Activated B cell treated with CpG ODN at 0.5 μM for 24 hours (primary cell): Measurements from ENCODE around the gene DRAXIN. TPM values are rescaled to one million over a fixed set of nuclear protein-coding genes. Genes with fewer than 3 reads are reported as not detected.

ENCODE experiments used
- ATAC-seq: fragments of 200-7000 bp; cut with Tn5 transposase; one replicate; pipeline ENCODE4 v1.10.0; 2021; ENCODE audit warnings: low read depth, mild to moderate bottlenecking, moderate library complexity
- CTCF ChIA-PET: fragments of 350-600 bp; sonication (Branson Sonifier 250); formaldehyde crosslinking; loops from one replicate; lab custom pipeline; 2021; ENCODE audit warnings: antibody characterized with exemption; lab: Charles Lee
- POLR2A ChIA-PET: fragments of 350-600 bp; sonication (Branson Sonifier 250); formaldehyde crosslinking; loops from one replicate; lab custom pipeline; 2021; ENCODE audit warnings: antibody characterized with exemption; lab: Charles Lee
- DNase-seq: peaks from one replicate; pipeline ENCODE4 v3.0.0; 2022
- H3K27ac Mint-ChIP-seq: one replicate; pipeline ENCODE4 v1.8.0; 2020; ENCODE audit warnings: mixed read lengths
- H3K27me3 Mint-ChIP-seq: one replicate; pipeline ENCODE4 v1.8.0; 2021; ENCODE audit warnings: mixed read lengths
- H3K36me3 Mint-ChIP-seq: one replicate; pipeline ENCODE4 v1.8.0; 2021; ENCODE audit warnings: low read depth, mixed read lengths
- H3K4me1 Mint-ChIP-seq: one replicate; pipeline ENCODE4 v1.8.0; 2021; ENCODE audit warnings: mixed read lengths
- H3K4me3 Mint-ChIP-seq: one replicate; pipeline ENCODE4 v1.8.0; 2020; ENCODE audit warnings: mild to moderate bottlenecking, mixed read lengths
- H3K9me3 Mint-ChIP-seq: one replicate; pipeline ENCODE4 v1.8.0; 2020; ENCODE audit warnings: mixed read lengths
- intact Hi-C: fragments of 100-400 bp; cut with micrococcal nuclease; formaldehyde crosslinking; loops from one replicate; pipeline ENCODE4 v1.15.1; 2024
- total RNA-seq: library from RNA; stranded (reverse); gene quantifications from 2 replicates; pipeline ENCODE4 v1.2.3, GENCODE V29; 2022
- TF ChIP-seq, protein P1 (sequence below): fragments of 200-600 bp; IDR thresholded peaks from one replicate; pipeline ENCODE4 v1.8.0; 2022; ENCODE audit warnings: antibody characterized with exemption, mild to moderate bottlenecking

DRAXIN gene
- total RNA-seq, 1 donor from 2014 or later = 0.18 TPM

DNA sequence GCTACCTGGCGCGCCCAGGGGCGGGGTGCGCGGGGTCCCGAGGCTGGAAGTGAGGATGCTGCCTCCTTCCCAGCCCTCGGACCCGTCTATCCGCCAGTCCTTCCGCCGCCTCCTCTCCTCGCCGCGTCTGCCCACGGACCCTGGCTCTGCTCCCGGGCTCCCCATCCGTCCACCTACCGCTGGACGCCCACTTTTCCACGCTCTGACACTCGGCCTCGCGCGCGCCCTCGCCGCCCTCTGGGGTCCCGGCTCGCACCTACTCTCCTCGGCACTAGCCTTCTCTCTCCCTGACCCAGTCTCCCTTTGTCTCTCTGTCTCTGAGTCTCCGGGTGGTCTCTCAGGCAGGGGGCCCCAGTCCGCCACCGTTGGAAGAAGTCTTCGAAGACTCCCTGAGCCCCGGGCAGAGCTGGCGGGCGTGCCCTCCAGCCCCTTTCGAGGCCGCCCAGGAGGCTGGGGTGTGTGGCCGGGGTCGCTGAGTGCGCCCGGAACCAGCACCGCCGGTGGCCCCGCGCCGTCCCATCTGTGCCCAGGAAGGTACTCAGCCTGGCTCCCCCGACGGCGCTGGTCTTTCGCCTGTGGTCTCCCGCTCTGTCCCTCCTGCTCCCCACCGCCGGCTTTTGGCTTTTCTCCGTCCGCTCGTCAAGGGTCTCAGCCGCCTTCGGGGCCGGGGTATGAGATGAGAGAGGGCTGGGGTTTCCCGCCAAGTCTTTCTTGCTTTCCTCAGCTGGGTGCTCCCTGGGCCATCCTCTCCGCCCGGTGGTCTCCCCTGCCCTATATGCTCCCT is 610 bp downstream of the DRAXIN start:
- H3K4me3 Mint-ChIP-seq = peak overlapping the region; percentile 61
- ChIA-PET POLR2A (interaction anchor here (0.8 kb wide), 1 partner anchor 11 kb away, joined by 3 read pairs; no protein-coding TSS in a partner anchor), CTCF (no interaction called here)
- TF ChIP-seq, protein P1, sequence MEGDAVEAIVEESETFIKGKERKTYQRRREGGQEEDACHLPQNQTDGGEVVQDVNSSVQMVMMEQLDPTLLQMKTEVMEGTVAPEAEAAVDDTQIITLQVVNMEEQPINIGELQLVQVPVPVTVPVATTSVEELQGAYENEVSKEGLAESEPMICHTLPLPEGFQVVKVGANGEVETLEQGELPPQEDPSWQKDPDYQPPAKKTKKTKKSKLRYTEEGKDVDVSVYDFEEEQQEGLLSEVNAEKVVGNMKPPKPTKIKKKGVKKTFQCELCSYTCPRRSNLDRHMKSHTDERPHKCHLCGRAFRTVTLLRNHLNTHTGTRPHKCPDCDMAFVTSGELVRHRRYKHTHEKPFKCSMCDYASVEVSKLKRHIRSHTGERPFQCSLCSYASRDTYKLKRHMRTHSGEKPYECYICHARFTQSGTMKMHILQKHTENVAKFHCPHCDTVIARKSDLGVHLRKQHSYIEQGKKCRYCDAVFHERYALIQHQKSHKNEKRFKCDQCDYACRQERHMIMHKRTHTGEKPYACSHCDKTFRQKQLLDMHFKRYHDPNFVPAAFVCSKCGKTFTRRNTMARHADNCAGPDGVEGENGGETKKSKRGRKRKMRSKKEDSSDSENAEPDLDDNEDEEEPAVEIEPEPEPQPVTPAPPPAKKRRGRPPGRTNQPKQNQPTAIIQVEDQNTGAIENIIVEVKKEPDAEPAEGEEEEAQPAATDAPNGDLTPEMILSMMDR = no peak
- H3K36me3 Mint-ChIP-seq = no peaks in the 10 kb centered on the region
- DNase-seq = no peak
- ATAC-seq = no peak
- H3K9me3 Mint-ChIP-seq = no peaks in the 10 kb centered on the region
- H3K27ac Mint-ChIP-seq = no peak overlapping the region
- H3K4me1 Mint-ChIP-seq = peaks cover 16% of the 10 kb centered on the region
- intact Hi-C loops = loop anchor here (2.0 kb wide), 1 partner anchor 27 kb away; no protein-coding TSS in a partner anchor
- H3K27me3 Mint-ChIP-seq = peaks cover 46% of the 10 kb centered on the region

DNA sequence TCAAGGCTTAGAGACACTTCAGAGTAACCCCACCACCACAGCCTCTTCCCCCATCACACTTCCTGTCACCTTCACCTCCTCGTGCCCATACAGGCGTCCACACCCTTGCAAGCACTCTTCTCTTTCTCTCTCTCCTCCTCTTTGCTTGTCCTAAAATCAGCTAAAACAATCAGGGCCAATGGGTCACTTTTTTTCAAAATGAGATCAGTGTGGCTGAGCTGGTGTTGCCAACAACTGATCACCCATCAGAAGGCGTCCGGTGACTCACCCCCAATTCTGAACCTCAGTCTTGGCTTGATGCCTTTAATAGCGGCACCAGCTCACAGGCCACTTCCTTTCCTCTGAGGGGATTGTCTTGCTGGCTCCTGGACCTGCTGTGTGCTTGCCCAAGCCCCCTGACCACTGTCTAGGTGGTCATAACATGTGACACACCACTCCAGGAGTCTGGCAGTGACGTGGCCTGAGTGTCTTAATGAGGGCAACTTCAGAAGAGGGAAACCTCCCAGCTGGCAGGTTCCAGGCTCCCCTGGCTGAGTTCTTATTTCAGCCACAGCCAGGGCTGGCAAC is 1.6 kb downstream of the DRAXIN start:
- intact Hi-C loops = no loop called here
- POLR2A ChIA-PET = no interaction called here

DNA sequence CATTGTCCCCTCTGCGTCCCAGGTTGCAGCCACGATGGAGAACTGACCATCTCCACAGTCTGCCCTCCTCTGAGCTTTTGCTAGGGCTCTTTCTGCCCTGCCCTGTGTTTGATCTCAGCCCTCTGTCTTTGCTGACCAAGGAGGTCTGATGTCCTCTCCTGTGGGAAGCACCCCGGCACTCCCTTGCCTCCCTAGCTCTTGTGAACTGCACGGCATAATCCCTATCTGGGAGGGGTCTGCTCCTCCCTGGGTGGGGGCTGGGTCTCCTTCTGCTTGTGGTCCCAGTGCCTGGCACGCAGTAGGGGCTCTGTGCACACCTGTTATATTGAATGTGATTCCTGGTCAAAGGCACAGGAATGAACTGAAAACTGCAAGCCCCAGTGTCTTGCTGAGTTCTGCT is 2.4 kb downstream of the DRAXIN start:
- intact Hi-C loops = no loop called here
- H3K36me3 Mint-ChIP-seq = no peaks in the 10 kb centered on the region
- ChIA-PET CTCF (no interaction called here), POLR2A (no interaction called here)
- no peak overlapping the region for H3K4me3 Mint-ChIP-seq
- H3K4me1 Mint-ChIP-seq = peaks cover 16% of the 10 kb centered on the region
- ATAC-seq (no peak), DNase-seq (no peak)
- TF ChIP-seq, protein P1 = no peak
- peaks cover 42% of the 10 kb centered on the region for H3K27me3 Mint-ChIP-seq
- no peaks in the 10 kb centered on the region for H3K9me3 Mint-ChIP-seq
- H3K27ac Mint-ChIP-seq = no peak overlapping the region

More for the DNA sequence above, 1.6 kb downstream of the DRAXIN start:
- Mint-ChIP-seq H3K4me1 (peaks cover 16% of the 10 kb centered on the region), H3K27ac (no peak overlapping the region), H3K36me3 (no peaks in the 10 kb centered on the region), H3K4me3 (peak overlapping the region; percentile 24), H3K27me3 (peaks cover 42% of the 10 kb centered on the region), H3K9me3 (no peaks in the 10 kb centered on the region)
- TF ChIP-seq, protein P1 = no peak
- ATAC-seq (peak; percentile 21), DNase-seq (no peak)
- CTCF ChIA-PET = no interaction called here

DNA sequence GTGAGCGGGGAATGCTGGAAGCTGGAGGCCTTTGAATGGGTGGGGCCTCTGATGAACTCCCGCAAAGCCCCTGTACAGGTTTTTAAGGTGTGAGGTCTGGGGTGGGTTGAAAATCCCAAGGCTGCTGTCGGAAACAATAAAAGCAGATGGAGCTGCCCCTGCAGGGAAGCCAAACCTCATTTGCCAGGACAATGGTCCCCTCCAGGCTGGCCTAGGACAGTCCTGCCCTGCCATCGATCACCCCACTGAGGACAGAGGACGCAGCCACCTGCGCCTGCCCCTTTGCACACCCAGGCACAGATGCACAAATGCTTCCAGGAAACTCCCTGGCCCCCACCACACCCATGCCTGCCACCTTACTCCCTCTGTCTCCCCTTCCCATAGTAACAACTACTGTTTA is 4.4 kb downstream of the DRAXIN start:
- Mint-ChIP-seq H3K36me3 (no peaks in the 10 kb centered on the region), H3K27ac (no peak overlapping the region), H3K27me3 (peaks cover 26% of the 10 kb centered on the region), H3K4me3 (no peak overlapping the region), H3K4me1 (peaks cover 10% of the 10 kb centered on the region), H3K9me3 (no peaks in the 10 kb centered on the region)
- ATAC-seq (no peak), DNase-seq (no peak)
- ChIA-PET CTCF (no interaction called here), POLR2A (no interaction called here)
- intact Hi-C loops = no loop called here
- TF ChIP-seq, protein P1 = no peak

DNA sequence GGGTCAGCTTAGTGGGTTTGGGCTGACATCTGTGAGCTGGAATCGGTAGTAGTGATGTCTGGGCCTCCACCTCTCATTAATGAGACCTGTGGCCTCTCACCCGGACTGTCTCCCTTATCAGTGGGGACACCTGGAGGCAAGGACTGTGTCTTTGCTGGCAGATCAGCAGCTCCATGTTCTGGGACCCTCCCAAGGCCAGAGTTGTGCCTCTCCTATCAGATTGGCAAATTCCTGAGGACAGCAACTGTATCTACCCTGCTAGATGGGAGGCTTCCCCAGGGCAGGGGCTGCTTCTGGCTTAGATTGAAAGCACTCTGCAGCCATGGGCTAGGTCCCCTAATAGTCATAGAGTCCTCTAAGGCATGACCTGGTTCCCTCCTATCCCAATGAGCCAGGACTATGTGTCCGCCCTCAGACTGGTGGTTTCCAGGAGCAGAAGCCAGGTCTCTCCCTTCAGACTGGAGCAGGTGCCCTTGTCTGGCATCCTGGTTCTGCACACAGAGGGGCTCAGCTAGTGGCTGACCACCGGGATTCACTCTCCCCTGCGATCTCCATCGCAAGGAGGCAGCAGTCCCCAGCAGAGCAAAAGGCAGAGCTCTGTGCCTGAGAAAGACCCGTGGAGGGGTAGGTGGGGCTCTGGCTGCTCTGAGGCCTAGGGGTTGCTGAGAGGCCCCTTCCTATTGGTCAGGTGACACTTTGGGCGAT is 5.8 kb downstream of the DRAXIN start:
- Mint-ChIP-seq H3K4me1 (peaks cover 6% of the 10 kb centered on the region), H3K27ac (no peak overlapping the region), H3K9me3 (no peaks in the 10 kb centered on the region), H3K4me3 (no peak overlapping the region), H3K36me3 (no peaks in the 10 kb centered on the region), H3K27me3 (peaks cover 24% of the 10 kb centered on the region)
- ATAC-seq (no peak), DNase-seq (no peak)
- ChIA-PET POLR2A (no interaction called here), CTCF (interaction anchor here (0.6 kb wide), 1 partner anchor 34 kb away, joined by 3 read pairs; the partner anchor contains the start of gene FBXO6)
- intact Hi-C loops = no loop called here
- TF ChIP-seq, protein P1 = no peak
